Hypothalamus (tissue), 51 donors: ENCODE results near the gene NR2F6.
"Not testable (repeated sequence)": the region's sequence is repeated elsewhere in the genome, so short reads cannot be mapped to it uniquely, and the experiment has no call there.

ENCODE experiments used
- DNase-seq, 51 donors: peaks; one replicate each; lab custom pipeline; 2025; lab: John Stamatoyannopoulos, UW

Gene NR2F6

GRCh38 chr19:17245535-17245984 lies at the start of gene NR2F6:
Gene NR2F6 (minus strand): TSS chr19:17245919. CDS start chr19:17245220, 699 bp downstream.
- no peak for DNase-seq

GRCh38 chr19:17294051-17294891 lies 48.6 kb upstream of the NR2F6 start:
- no peak for DNase-seq

- DNase-seq, result no peak
Measured at GRCh38 chr19:17293605-17294004, 47.9 kb upstream of the NR2F6 start.

- DNase-seq, result peak in 25 of 51 donors; percentile 1 to 45 (median 19)
Measured at GRCh38 chr19:17292301-17293074, 46.8 kb upstream of the NR2F6 start.

- peak in 31 of 51 donors; percentile 3 to 59 (median 26) for DNase-seq
Measured at GRCh38 chr19:17289489-17289888, 43.8 kb upstream of the NR2F6 start.

GRCh38 chr19:17286752-17287151 lies 41.0 kb upstream of the NR2F6 start:
- DNase-seq, result no peak

GRCh38 chr19:17286263-17286662 lies 40.5 kb upstream of the NR2F6 start:
- no peak for DNase-seq

- no peak for DNase-seq
Measured at GRCh38 chr19:17285415-17286135, 39.9 kb upstream of the NR2F6 start.

- no peak for DNase-seq
Measured at GRCh38 chr19:17283504-17283996, 37.8 kb upstream of the NR2F6 start.

- peak in 45 of 51 donors; percentile 17 to 84 (median 47) for DNase-seq
Measured at GRCh38 chr19:17282488-17283125, 36.9 kb upstream of the NR2F6 start.

GRCh38 chr19:17281391-17282304 lies 35.9 kb upstream of the NR2F6 start, which contains the start of gene ANKLE1:
Gene ANKLE1 (plus strand): TSS chr19:17281901. CDS start chr19:17281921, 20 bp downstream.
- peak in 20 of 51 donors; percentile 1 to 43 (median 14) for DNase-seq

GRCh38 chr19:17279436-17279835 lies 33.7 kb upstream of the NR2F6 start:
- DNase-seq, result no peak

GRCh38 chr19:17275441-17276175 lies 29.9 kb upstream of the NR2F6 start:
- no peak for DNase-seq

- not testable (repeated sequence) for DNase-seq
Measured at GRCh38 chr19:17274892-17275291, 29.2 kb upstream of the NR2F6 start.

GRCh38 chr19:17268754-17269153 lies 23.0 kb upstream of the NR2F6 start:
- DNase-seq, result no peak

GRCh38 chr19:17266975-17267788 lies 21.5 kb upstream of the NR2F6 start, which contains the start of gene BABAM1:
Gene BABAM1 (plus strand): TSS chr19:17267443. CDS start chr19:17268807, 1,364 bp downstream.
- DNase-seq, result peak; percentile 70 to 99 (median 94)

GRCh38 chr19:17266589-17266974 lies 20.9 kb upstream of the NR2F6 start:
- peak in 3 of 51 donors; percentile 29 to 44 (median 38) for DNase-seq
